ENCODE data around the gene CLTC.

CLTC gene

DNA sequence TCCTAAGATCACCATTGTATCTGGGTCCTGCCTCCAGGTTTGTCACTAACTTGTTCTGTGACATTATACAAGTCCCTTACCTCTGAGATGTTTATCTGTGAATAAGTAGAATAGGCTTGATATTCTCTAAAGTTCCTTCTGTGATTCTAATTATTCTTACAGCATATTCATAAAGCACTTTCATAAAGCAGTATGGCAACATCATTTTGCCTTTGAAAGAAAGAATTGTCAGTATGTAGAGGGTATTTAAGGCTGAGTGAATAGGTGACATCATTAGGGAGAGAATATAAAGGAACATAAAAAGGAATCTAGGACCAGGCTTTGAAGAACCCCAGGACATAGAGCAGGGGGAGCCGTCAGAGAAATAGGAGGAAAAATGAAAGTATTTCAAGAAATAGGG lies 103.3 kb downstream of the CLTC start:
- Histone ChIP-seq H3K27me3 (ENCODE audit: control insufficient read depth in 1 of 2, insufficient read depth in 2 of 2, low read length in 2 of 2) (no peaks in the 10 kb centered on the region), H3K9ac (ENCODE audit: low read length in 2 of 2) (no peak overlapping the region)

DNA sequence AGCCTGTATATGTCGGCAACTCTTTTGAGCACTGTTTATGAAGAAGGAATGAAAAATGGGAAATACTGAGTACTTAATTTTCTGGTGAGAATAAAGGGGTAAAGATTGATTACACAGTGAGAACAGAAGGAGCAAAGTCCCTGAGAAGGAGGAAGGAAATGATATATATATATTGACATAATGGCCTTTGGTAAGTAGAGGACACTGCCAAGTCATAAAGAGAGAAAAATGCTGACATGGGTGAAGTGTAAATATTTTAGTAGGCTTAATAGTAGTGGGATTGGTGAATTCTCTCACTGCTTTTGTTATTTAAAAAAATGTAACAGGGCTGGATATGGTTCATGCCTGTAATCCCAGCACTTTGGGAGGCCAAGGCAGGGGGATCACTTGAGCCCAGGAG lies 103.9 kb downstream of the CLTC start:
- no peaks in the 10 kb centered on the region for H3K9me3 ChIP-seq (ENCODE audit: control insufficient read depth in 2 of 2, low read length in 2 of 2)
- no peak overlapping the region for H3K27ac ChIP-seq (ENCODE audit: low read length)
- no peaks in the 10 kb centered on the region for H3K4me1 ChIP-seq (ENCODE audit: control insufficient read depth, insufficient read depth, low read length)
- H3K27me3 ChIP-seq (ENCODE audit: control insufficient read depth in 1 of 2, insufficient read depth in 2 of 2, low read length in 2 of 2): no peaks in the 10 kb centered on the region
- H3K4me3 ChIP-seq (ENCODE audit: low read length in 2 of 2): no peak overlapping the region
- no peak overlapping the region for H3K9ac ChIP-seq (ENCODE audit: low read length in 2 of 2)
- H3K36me3 ChIP-seq (ENCODE audit: control insufficient read depth in 2 of 2, insufficient read depth in 2 of 2, low read length in 2 of 2): no peaks in the 10 kb centered on the region

More for the DNA sequence above, 103.3 kb downstream of the CLTC start:
- Histone ChIP-seq H3K36me3 (ENCODE audit: control insufficient read depth in 2 of 2, insufficient read depth in 2 of 2, low read length in 2 of 2) (no peaks in the 10 kb centered on the region), H3K4me3 (ENCODE audit: low read length in 2 of 2) (no peak overlapping the region), H3K4me1 (ENCODE audit: control insufficient read depth, insufficient read depth, low read length) (no peaks in the 10 kb centered on the region), H3K9me3 (ENCODE audit: control insufficient read depth in 2 of 2, low read length in 2 of 2) (no peaks in the 10 kb centered on the region), H3K27ac (ENCODE audit: low read length) (no peak overlapping the region)

DNA sequence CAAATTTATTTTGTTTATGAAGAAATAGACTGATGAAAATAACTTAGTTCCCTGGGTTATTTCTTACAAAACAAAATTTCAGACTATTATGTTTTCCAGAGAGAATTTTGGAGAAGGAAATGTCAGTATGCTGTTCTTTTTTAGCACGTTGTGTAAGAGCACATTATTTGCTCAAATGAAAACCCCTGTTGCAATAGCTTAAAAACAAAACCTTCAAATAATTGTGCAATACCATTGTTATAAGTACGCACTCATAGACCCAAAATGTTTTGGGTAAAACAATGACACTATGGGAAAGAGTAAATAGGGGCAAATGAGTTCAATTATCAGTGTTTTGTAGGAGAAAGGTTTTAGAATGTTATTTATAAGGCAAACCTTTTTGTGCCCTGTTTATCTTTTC lies 106.0 kb downstream of the CLTC start:
- no peak overlapping the region for H3K9ac ChIP-seq (ENCODE audit: low read length in 2 of 2)
- H3K4me1 ChIP-seq (ENCODE audit: control insufficient read depth, insufficient read depth, low read length): no peaks in the 10 kb centered on the region
- H3K4me3 ChIP-seq (ENCODE audit: low read length in 2 of 2): no peak overlapping the region
- H3K9me3 ChIP-seq (ENCODE audit: control insufficient read depth in 2 of 2, low read length in 2 of 2): no peaks in the 10 kb centered on the region
- H3K27me3 ChIP-seq (ENCODE audit: control insufficient read depth in 1 of 2, insufficient read depth in 2 of 2, low read length in 2 of 2): no peaks in the 10 kb centered on the region
- H3K36me3 ChIP-seq (ENCODE audit: control insufficient read depth in 2 of 2, insufficient read depth in 2 of 2, low read length in 2 of 2): no peaks in the 10 kb centered on the region
- no peak overlapping the region for H3K27ac ChIP-seq (ENCODE audit: low read length)

DNA sequence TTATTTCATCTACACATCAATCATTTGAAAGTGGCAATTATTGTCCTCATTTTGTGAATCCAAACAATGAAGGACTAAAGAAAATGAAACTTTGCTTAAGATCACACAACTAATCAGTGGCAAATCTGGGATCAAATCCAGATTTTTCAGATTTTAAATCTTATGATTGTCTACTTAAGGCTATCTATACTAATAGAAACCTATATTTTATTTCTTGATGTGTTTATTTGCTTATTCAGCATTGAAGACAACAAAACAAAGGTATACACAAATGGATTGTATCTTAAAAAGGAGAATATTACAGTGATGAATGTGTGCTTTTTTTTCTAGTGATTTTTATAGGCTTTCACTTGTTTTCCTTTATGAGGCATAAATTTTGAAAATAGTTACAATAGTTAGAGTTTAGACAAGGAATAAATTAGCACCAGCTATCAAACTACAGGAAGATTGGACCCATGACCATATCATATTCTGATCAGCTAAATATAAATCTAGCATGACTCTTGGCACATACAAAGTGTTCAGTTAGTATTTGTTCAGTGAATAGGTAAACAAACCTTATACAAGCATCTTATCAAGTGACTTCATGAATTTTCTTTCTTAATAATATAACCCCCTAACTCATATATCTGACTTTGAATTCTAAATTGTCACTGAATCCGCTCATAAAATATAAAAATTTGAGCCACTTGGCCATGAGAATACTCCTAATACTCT lies 108.3 kb downstream of the CLTC start:
- Histone ChIP-seq H3K27ac (ENCODE audit: low read length) (no peak overlapping the region), H3K36me3 (ENCODE audit: control insufficient read depth in 2 of 2, insufficient read depth in 2 of 2, low read length in 2 of 2) (no peaks in the 10 kb centered on the region), H3K27me3 (ENCODE audit: control insufficient read depth in 1 of 2, insufficient read depth in 2 of 2, low read length in 2 of 2) (no peaks in the 10 kb centered on the region), H3K4me1 (ENCODE audit: control insufficient read depth, insufficient read depth, low read length) (no peaks in the 10 kb centered on the region), H3K9ac (ENCODE audit: low read length in 2 of 2) (no peak overlapping the region), H3K9me3 (ENCODE audit: control insufficient read depth in 2 of 2, low read length in 2 of 2) (no peaks in the 10 kb centered on the region), H3K4me3 (ENCODE audit: low read length in 2 of 2) (no peak overlapping the region)

DNA sequence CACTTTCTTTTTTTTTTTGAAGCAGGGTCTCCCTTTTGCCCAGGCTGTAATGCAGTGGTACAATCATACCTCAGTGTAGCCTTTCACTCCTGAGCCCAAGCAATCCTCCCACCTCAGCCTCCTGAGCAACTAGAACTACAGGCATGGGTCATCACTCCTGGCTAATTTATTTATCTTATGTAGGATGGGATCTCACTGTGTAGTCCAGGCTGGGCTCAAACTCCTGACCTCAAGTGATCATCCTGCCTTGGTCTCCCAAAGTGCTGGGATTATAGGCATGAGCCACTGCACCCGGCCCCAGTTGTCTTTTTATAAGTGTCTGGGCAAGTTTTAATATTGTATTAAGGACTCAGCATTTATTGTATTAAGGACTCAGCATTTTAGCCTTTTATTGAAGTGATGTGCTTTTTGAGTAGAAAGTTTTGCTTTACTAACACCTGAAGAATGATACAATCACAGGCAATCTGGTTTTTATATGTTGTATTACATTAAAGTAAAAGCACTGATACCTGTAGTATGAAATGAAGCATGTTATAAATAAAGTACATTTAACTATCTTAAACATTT lies 110.7 kb downstream of the CLTC start:
- Histone ChIP-seq H3K4me3 (ENCODE audit: low read length in 2 of 2) (no peak overlapping the region), H3K9me3 (ENCODE audit: control insufficient read depth in 2 of 2, low read length in 2 of 2) (no peaks in the 10 kb centered on the region), H3K27me3 (ENCODE audit: control insufficient read depth in 1 of 2, insufficient read depth in 2 of 2, low read length in 2 of 2) (no peaks in the 10 kb centered on the region), H3K36me3 (ENCODE audit: control insufficient read depth in 2 of 2, insufficient read depth in 2 of 2, low read length in 2 of 2) (peaks cover 0 to 3% of the 10 kb centered on the region in 2 donors), H3K27ac (ENCODE audit: low read length) (no peak overlapping the region), H3K4me1 (ENCODE audit: control insufficient read depth, insufficient read depth, low read length) (no peaks in the 10 kb centered on the region), H3K9ac (ENCODE audit: low read length in 2 of 2) (no peak overlapping the region)

DNA sequence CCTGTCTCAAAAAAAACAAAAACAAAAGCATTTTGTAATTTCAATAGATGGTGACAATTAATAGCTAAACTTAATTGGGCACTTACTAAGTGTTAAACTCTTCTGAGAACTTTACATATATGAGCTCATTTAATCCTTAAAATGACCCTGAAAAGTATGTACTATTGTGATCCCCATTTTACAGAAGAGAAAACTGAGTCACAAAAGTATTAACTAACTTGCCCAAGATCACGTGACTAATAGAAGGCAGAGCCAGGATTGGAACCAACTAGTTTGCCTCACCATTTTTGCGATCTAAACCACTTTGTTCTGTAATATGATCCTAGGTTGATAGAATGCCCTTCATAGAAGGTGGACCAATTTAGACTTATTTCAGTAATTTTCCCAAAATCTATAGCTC lies 114.0 kb downstream of the CLTC start:
- no peaks in the 10 kb centered on the region for H3K27me3 ChIP-seq (ENCODE audit: control insufficient read depth in 1 of 2, insufficient read depth in 2 of 2, low read length in 2 of 2)
- H3K9me3 ChIP-seq (ENCODE audit: control insufficient read depth in 2 of 2, low read length in 2 of 2): no peaks in the 10 kb centered on the region
- no peak overlapping the region for H3K4me3 ChIP-seq (ENCODE audit: low read length in 2 of 2)
- H3K36me3 ChIP-seq (ENCODE audit: control insufficient read depth in 2 of 2, insufficient read depth in 2 of 2, low read length in 2 of 2): peaks cover 0 to 7% of the 10 kb centered on the region in 2 donors
- H3K9ac ChIP-seq (ENCODE audit: low read length in 2 of 2): no peak overlapping the region
- no peaks in the 10 kb centered on the region for H3K4me1 ChIP-seq (ENCODE audit: control insufficient read depth, insufficient read depth, low read length)
- no peak overlapping the region for H3K27ac ChIP-seq (ENCODE audit: low read length)

DNA sequence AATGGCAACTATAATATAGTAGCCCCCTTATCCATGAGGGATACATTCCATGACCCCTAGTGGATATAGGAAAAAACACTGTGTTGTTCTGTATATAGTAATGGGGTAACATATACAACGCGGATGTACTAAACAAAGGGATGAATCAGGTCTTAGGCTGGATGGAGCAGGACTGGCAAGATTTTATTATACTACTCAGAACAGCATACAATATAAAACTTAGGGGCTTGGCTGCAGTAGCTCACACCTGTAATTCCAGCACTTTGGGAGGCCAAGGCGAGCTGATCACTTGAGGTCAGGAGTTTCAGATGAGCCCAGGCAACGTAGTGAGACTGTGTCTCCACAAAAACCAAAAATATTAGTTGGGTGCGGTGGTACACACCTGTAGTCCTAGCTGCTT lies 114.5 kb downstream of the CLTC start:
- Histone ChIP-seq H3K9me3 (ENCODE audit: control insufficient read depth in 2 of 2, low read length in 2 of 2) (no peaks in the 10 kb centered on the region), H3K36me3 (ENCODE audit: control insufficient read depth in 2 of 2, insufficient read depth in 2 of 2, low read length in 2 of 2) (peaks cover 0 to 7% of the 10 kb centered on the region in 2 donors), H3K4me3 (ENCODE audit: low read length in 2 of 2) (no peak overlapping the region), H3K27ac (ENCODE audit: low read length) (no peak overlapping the region), H3K9ac (ENCODE audit: low read length in 2 of 2) (no peak overlapping the region), H3K4me1 (ENCODE audit: control insufficient read depth, insufficient read depth, low read length) (no peaks in the 10 kb centered on the region), H3K27me3 (ENCODE audit: control insufficient read depth in 1 of 2, insufficient read depth in 2 of 2, low read length in 2 of 2) (no peaks in the 10 kb centered on the region)

DNA sequence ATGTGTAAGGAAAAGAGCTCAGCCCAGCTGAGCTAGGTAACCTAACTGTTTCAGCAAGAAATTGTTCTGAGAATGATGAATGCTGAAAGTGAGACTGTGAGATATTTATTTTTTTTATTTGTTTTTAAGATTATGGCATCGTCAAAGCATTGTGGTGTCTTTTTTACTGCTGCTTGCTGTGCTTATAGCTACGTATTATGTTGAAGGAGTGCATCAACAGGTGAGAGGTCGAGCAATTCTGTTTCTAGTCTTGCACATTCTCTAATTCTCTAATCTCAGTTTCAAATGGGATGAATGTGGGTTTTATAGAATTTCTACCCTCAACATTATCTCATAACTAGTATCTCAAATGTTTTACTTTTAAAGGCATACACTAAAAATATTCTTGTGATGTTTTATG lies 117.6 kb downstream of the CLTC start:
- H3K27ac ChIP-seq (ENCODE audit: low read length): no peak overlapping the region
- no peak overlapping the region for H3K4me3 ChIP-seq (ENCODE audit: low read length in 2 of 2)
- H3K27me3 ChIP-seq (ENCODE audit: control insufficient read depth in 1 of 2, insufficient read depth in 2 of 2, low read length in 2 of 2): no peaks in the 10 kb centered on the region
- peaks cover 0 to 7% of the 10 kb centered on the region in 2 donors for H3K36me3 ChIP-seq (ENCODE audit: control insufficient read depth in 2 of 2, insufficient read depth in 2 of 2, low read length in 2 of 2)
- no peaks in the 10 kb centered on the region for H3K9me3 ChIP-seq (ENCODE audit: control insufficient read depth in 2 of 2, low read length in 2 of 2)
- no peak overlapping the region for H3K9ac ChIP-seq (ENCODE audit: low read length in 2 of 2)
- no peaks in the 10 kb centered on the region for H3K4me1 ChIP-seq (ENCODE audit: control insufficient read depth, insufficient read depth, low read length)

DNA sequence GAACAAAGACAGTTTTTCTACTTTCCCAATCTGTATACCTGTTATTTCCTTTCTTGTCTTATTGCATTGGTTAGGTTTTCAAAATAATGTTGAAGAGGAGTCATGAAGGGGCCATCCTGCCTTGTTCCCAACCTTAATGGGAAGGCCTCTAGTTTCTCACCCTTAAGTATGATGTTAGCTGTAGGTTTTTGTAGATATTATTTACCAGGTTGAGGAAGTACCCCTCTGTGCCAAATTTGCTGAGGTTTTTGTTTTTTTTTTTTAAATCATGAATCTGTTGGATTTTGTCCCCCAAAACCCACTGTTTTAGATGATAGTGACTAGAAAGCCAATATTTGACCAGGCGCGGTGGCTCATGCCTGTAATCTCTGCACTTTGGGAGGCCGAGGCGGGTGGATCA lies 124.1 kb downstream of the CLTC start:
- H3K36me3 ChIP-seq (ENCODE audit: control insufficient read depth in 2 of 2, insufficient read depth in 2 of 2, low read length in 2 of 2): no peaks in the 10 kb centered on the region
- no peak overlapping the region for H3K4me3 ChIP-seq (ENCODE audit: low read length in 2 of 2)
- H3K9ac ChIP-seq (ENCODE audit: low read length in 2 of 2): no peak overlapping the region
- no peaks in the 10 kb centered on the region for H3K27me3 ChIP-seq (ENCODE audit: control insufficient read depth in 1 of 2, insufficient read depth in 2 of 2, low read length in 2 of 2)
- H3K9me3 ChIP-seq (ENCODE audit: control insufficient read depth in 2 of 2, low read length in 2 of 2): no peaks in the 10 kb centered on the region
- no peak overlapping the region for H3K27ac ChIP-seq (ENCODE audit: low read length)
- no peaks in the 10 kb centered on the region for H3K4me1 ChIP-seq (ENCODE audit: control insufficient read depth, insufficient read depth, low read length)

DNA sequence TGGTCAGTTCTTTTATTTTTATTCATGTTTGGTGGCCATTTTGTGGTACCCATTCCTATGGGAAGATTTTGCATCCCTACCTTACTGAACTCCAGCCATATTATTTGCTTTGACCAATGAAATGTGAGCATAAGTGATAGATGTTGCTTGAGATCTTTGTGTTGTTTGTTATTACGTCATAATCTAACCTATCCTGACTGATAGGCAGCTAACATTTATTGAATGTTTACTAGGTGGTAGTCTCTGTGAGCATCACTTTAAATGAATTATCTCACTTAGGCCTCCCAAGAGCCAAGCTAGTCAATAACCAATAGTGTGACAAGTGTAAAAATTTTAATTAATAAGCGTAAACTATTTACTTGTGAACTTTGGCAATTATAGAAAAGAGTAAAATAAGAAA lies 125.3 kb downstream of the CLTC start:
- H3K9ac ChIP-seq (ENCODE audit: low read length in 2 of 2): no peak overlapping the region
- H3K27me3 ChIP-seq (ENCODE audit: control insufficient read depth in 1 of 2, insufficient read depth in 2 of 2, low read length in 2 of 2): no peaks in the 10 kb centered on the region
- H3K4me3 ChIP-seq (ENCODE audit: low read length in 2 of 2): no peak overlapping the region
- H3K9me3 ChIP-seq (ENCODE audit: control insufficient read depth in 2 of 2, low read length in 2 of 2): no peaks in the 10 kb centered on the region
- H3K27ac ChIP-seq (ENCODE audit: low read length): no peak overlapping the region
- no peaks in the 10 kb centered on the region for H3K4me1 ChIP-seq (ENCODE audit: control insufficient read depth, insufficient read depth, low read length)
- no peaks in the 10 kb centered on the region for H3K36me3 ChIP-seq (ENCODE audit: control insufficient read depth in 2 of 2, insufficient read depth in 2 of 2, low read length in 2 of 2)
